Esophagus muscularis mucosa (tissue), 4 donors: ENCODE data around the gene GPBAR1. TPM values are rescaled to one million over a fixed set of nuclear protein-coding genes. Genes with fewer than 3 reads are reported as not detected.

ENCODE experiments used
- DNase-seq: peaks from one replicate; pipeline ENCODE4 v3.0.0-alpha.2; 2017; ENCODE audit errors: extremely low spot score
- H3K27ac ChIP-seq, 4 donors: fragments of 200-600 bp; sonication (generic); replicated peaks in 1 of 4; 1 replicate in 3 of 4; 2 replicates in 1 of 4; pipeline ENCODE4 v1.5.1; 2016 to 2019; ENCODE audit warnings: mild to moderate bottlenecking in 1 of 4
- H3K27me3 ChIP-seq, 4 donors: fragments of 200-600 bp; sonication (generic); one replicate each; pipeline versions ENCODE4 v1.5.1 to v1.6.0; 2016 to 2019
- H3K36me3 ChIP-seq, 4 donors: fragments of 200-600 bp; sonication (generic); one replicate each; pipeline ENCODE4 v1.5.1; 2016 to 2019
- H3K4me1 ChIP-seq, 4 donors: fragments of 200-600 bp; sonication (generic); one replicate each; pipeline ENCODE4 v1.5.1; 2016 to 2019
- H3K4me3 ChIP-seq, 4 donors: fragments of 200-600 bp; sonication (generic); 1 replicate in 2 of 4; 2 replicates in 2 of 4; pipeline ENCODE4 v1.5.1; 2016 to 2019; ENCODE audit warnings: mild to moderate bottlenecking in 4 of 4, moderate library complexity in 1 of 4
- H3K9me3 ChIP-seq, 4 donors: fragments of 200-600 bp; sonication (generic); 1 replicate in 3 of 4; 2 replicates in 1 of 4; pipeline ENCODE4 v1.5.1; 2016 to 2019
- CTCF ChIP-seq, 3 experiments: fragments of 200-600 bp in 2 of 3; fragments of 450-650 bp in 1 of 3; sonication (generic) in 2 of 3; IDR thresholded peaks; one replicate each; pipeline ENCODE4 v1.5.1; 2017 to 2019; ENCODE audit warnings: antibody characterized with exemption in 3 of 3, mild to moderate bottlenecking in 2 of 3, moderate library complexity in 1 of 3
- EP300 ChIP-seq: sonication (generic); formaldehyde crosslinking; IDR thresholded peaks from one replicate; pipeline ENCODE4 v1.6.1; 2017; ENCODE audit warnings: antibody characterized with exemption
- POLR2A ChIP-seq: fragments of 450-650 bp; IDR thresholded peaks from one replicate; pipeline ENCODE4 v1.6.1; 2017; ENCODE audit warnings: antibody characterized with exemption, moderate library complexity, mild to moderate bottlenecking, low read depth
- POLR2AphosphoS5 ChIP-seq, 2 donors: sonication (generic); formaldehyde crosslinking; IDR thresholded peaks; one replicate each; pipeline ENCODE4 v1.6.1; 2017; ENCODE audit warnings: antibody characterized with exemption in 2 of 2
- whole genome bisulfite sequencing: methylation state at CpG from one replicate; pipeline ENCODE4 v1.1.5; 2018; 5-methylcytosine and 5-hydroxymethylcytosine counted together
- intact Hi-C: fragments of 100-400 bp; cut with DNase I; formaldehyde crosslinking; loops from one replicate; pipeline ENCODE4 v1.15.1; 2023
- total RNA-seq, 4 donors: library from RNA; depleted of rRNA; stranded (reverse); fragments of >200 nt; gene quantifications; one replicate each; pipeline versions ENCODE4 v1.1.0 to v1.2.1, GENCODE V29; 2016

Gene GPBAR1
- total RNA-seq, 4 donors from 2014 or later = 0.42 to 4.5 (median 3.9) TPM

- Histone ChIP-seq H3K9me3 (no peaks in the 10 kb centered on the region), H3K27me3 (no peaks in the 10 kb centered on the region), H3K4me3 (peak within 1 kb of the TSS; percentile 79 to 97 (median 88)), H3K4me1 (peaks cover 54 to 65% (median 56%) of the 10 kb centered on the region in 4 donors), H3K27ac (peak within 1 kb of the TSS; percentile 93 to 100 (median 96)), H3K36me3 (no peaks in the 10 kb centered on the region)
- DNase-seq = peak; percentile 95
- 26% methylated on average over 9 of the region's 63 CpGs for WGBS
- intact Hi-C loops = no loop called here
- peak; percentile 95 to 98 (median 95) for TF ChIP-seq CTCF (IDR thresholded peaks at IDR 0.05)
- TF ChIP-seq POLR2AphosphoS5 (IDR thresholded peaks at IDR 0.05) = peak; percentile 84 to 94
- TF ChIP-seq EP300 = no peak
- TF ChIP-seq POLR2A = peak; percentile 80
Observed at GRCh38 chr2:218292048-218293014, 31.5 kb downstream of the GPBAR1 start, which contains the start of gene TMBIM1. TMBIM1 (minus strand) TSS chr2:218292503; CDS start chr2:218282141, 10,362 bp downstream.

GRCh38 chr2:218293715-218294429 is 33.1 kb downstream of the GPBAR1 start:
- TF ChIP-seq POLR2A (no peak), EP300 (no peak), CTCF (IDR thresholded peaks at IDR 0.05) (no peak)
- Histone ChIP-seq H3K4me3 (no peak overlapping the region), H3K27ac (no peak overlapping the region), H3K36me3 (no peaks in the 10 kb centered on the region), H3K27me3 (no peaks in the 10 kb centered on the region), H3K9me3 (no peaks in the 10 kb centered on the region), H3K4me1 (peaks cover 38 to 49% (median 41%) of the 10 kb centered on the region in 4 donors)
- no peak for DNase-seq
- 67% methylated on average over 5 of the region's 5 CpGs for WGBS
- intact Hi-C loops = no loop called here

- peaks cover 32 to 43% (median 35%) of the 10 kb centered on the region in 4 donors for H3K4me1 ChIP-seq
- intact Hi-C loops = no loop called here
- 98% methylated on average over 4 of the region's 5 CpGs for WGBS
- no peaks in the 10 kb centered on the region for H3K36me3 ChIP-seq
- TF ChIP-seq POLR2AphosphoS5 (IDR thresholded peaks at IDR 0.05) (no peak), EP300 (no peak), POLR2A (no peak)
- H3K4me3 ChIP-seq = no peak overlapping the region
- H3K27ac ChIP-seq = no peak overlapping the region
- no peaks in the 10 kb centered on the region for H3K27me3 ChIP-seq
- H3K9me3 ChIP-seq = no peaks in the 10 kb centered on the region
- DNase-seq = no peak
Observed at GRCh38 chr2:218294430-218295022, 33.7 kb downstream of the GPBAR1 start.

GRCh38 chr2:218295029-218295428 is 34.2 kb downstream of the GPBAR1 start:
- Histone ChIP-seq H3K27ac (no peak overlapping the region), H3K4me1 (peaks cover 27 to 38% (median 30%) of the 10 kb centered on the region in 4 donors), H3K27me3 (no peaks in the 10 kb centered on the region), H3K36me3 (no peaks in the 10 kb centered on the region), H3K4me3 (no peak overlapping the region), H3K9me3 (no peaks in the 10 kb centered on the region)
- intact Hi-C loops = no loop called here
- TF ChIP-seq CTCF (IDR thresholded peaks at IDR 0.05) = no peak
- no peak for TF ChIP-seq POLR2AphosphoS5 (IDR thresholded peaks at IDR 0.05)
- TF ChIP-seq EP300 = no peak
- no peak for TF ChIP-seq POLR2A
- no peak for DNase-seq
- WGBS = 77% methylated on average over 7 of the region's 7 CpGs
